HEK293T (cell line): ENCODE data around the gene CAMK2B.

Experiments
- CTCF ChIA-PET: fragments of 350-600 bp; formaldehyde crosslinking; extraction: SDS; loops from one replicate; lab custom pipeline; 2021; ENCODE audit warnings: antibody characterized with exemption, inconsistent platforms; lab: Yijun Ruan, JAX
- POLR2A ChIA-PET: fragments of 350-600 bp; formaldehyde crosslinking; extraction: SDS; loops from one replicate; lab custom pipeline; 2020; ENCODE audit warnings: antibody characterized with exemption, inconsistent platforms; lab: Yijun Ruan, JAX
- DNase-seq: peaks from one replicate; pipeline ENCODE4 v3.0.0; 2012; ENCODE audit warnings: mixed read lengths; ENCODE audit errors: extremely low spot score
- ARNT ChIP-seq: fragments of 450-650 bp; IDR thresholded peaks from 2 replicates; pipeline ENCODE4 v1.6.1; 2017; ENCODE audit warnings: mild to moderate bottlenecking
- BHLHE40 ChIP-seq: fragments of 450-650 bp; IDR thresholded peaks from 2 replicates; pipeline ENCODE4 v1.6.1; 2016; ENCODE audit warnings: mild to moderate bottlenecking, moderate library complexity, borderline replicate concordance
- CTBP1 ChIP-seq: fragments of 450-650 bp; IDR thresholded peaks from 2 replicates; pipeline ENCODE4 v1.6.1; 2016; ENCODE audit warnings: borderline replicate concordance
- ELF4 ChIP-seq: fragments of 450-650 bp; IDR thresholded peaks from 2 replicates; pipeline ENCODE4 v1.6.1; 2017; ENCODE audit warnings: antibody characterized with exemption
- FOXA1 ChIP-seq: fragments of 450-650 bp; IDR thresholded peaks from 2 replicates; pipeline ENCODE4 v1.6.1; 2016; ENCODE audit warnings: mild to moderate bottlenecking
- FOXK2 ChIP-seq: fragments of 450-650 bp; IDR thresholded peaks from 2 replicates; pipeline ENCODE4 v1.6.1; 2016; ENCODE audit warnings: mild to moderate bottlenecking
- FOXM1 ChIP-seq: fragments of 450-650 bp; IDR thresholded peaks from 2 replicates; pipeline ENCODE4 v1.6.1; 2017; ENCODE audit warnings: mild to moderate bottlenecking, borderline replicate concordance
- HDGF ChIP-seq: fragments of 450-650 bp; IDR thresholded peaks from 2 replicates; pipeline ENCODE4 v1.6.1; 2017; ENCODE audit warnings: antibody characterized with exemption, borderline replicate concordance
- L3MBTL2 ChIP-seq: fragments of 450-650 bp; conservative IDR thresholded peaks from 2 replicates; pipeline ENCODE4 v1.6.1; 2016; ENCODE audit warnings: mild to moderate bottlenecking
- LEF1 ChIP-seq: fragments of 450-650 bp; IDR thresholded peaks from 2 replicates; pipeline ENCODE4 v1.6.1; 2017; ENCODE audit warnings: mild to moderate bottlenecking, borderline replicate concordance
- NFRKB ChIP-seq: fragments of 450-650 bp; IDR thresholded peaks from 2 replicates; pipeline ENCODE4 v1.6.1; 2016; ENCODE audit warnings: mild to moderate bottlenecking, moderate library complexity
- PKNOX1 ChIP-seq: fragments of 450-650 bp; IDR thresholded peaks from 2 replicates; pipeline ENCODE4 v1.6.1; 2016
- SP1 ChIP-seq: fragments of 450-650 bp; IDR thresholded peaks from 2 replicates; pipeline ENCODE4 v1.6.1; 2017
- SUZ12 ChIP-seq: fragments of 450-650 bp; IDR thresholded peaks from 2 replicates; pipeline ENCODE4 v1.6.1; 2016; ENCODE audit warnings: mild to moderate bottlenecking
- TARDBP ChIP-seq: fragments of 450-650 bp; IDR thresholded peaks from 2 replicates; pipeline ENCODE4 v1.6.1; 2016
- ZNF384 ChIP-seq: fragments of 450-650 bp; IDR thresholded peaks from 2 replicates; pipeline ENCODE4 v1.6.1; 2016

The CAMK2B gene

GRCh38 chr7:44269943-44270493, 55.4 kb downstream of the CAMK2B start:
- POLR2A ChIA-PET: no interaction called here
- DNase-seq: no peak

GRCh38 chr7:44269417-44269816, 56.0 kb downstream of the CAMK2B start:
- DNase-seq: no peak
- ChIA-PET POLR2A (no interaction called here), CTCF (interaction anchor here (1.1 kb wide), 1 partner anchor 29 kb away, joined by 5 read pairs; no protein-coding TSS in a partner anchor)
- TF ChIP-seq CTBP1 (no peak), BHLHE40 (no peak), L3MBTL2 (no peak), PKNOX1 (no peak), TARDBP (no peak), SUZ12 (no peak), HDGF (no peak), ARNT (no peak), FOXK2 (no peak), FOXM1 (no peak), LEF1 (no peak), SP1 (no peak), ELF4 (no peak), ZNF384 (no peak), FOXA1 (no peak), NFRKB (no peak)

More at GRCh38 chr7:44269943-44270493, 55.4 kb downstream of the CAMK2B start:
- CTCF ChIA-PET: no interaction called here
- TF ChIP-seq SP1: no peak
- no peak for TF ChIP-seq FOXM1
- TF ChIP-seq NFRKB: no peak
- no peak for TF ChIP-seq ELF4
- TF ChIP-seq CTBP1: no peak
- no peak for TF ChIP-seq L3MBTL2
- no peak for TF ChIP-seq FOXK2
- TF ChIP-seq SUZ12: no peak

- no peak for TF ChIP-seq ZNF384
- TF ChIP-seq LEF1: no peak
- no peak for TF ChIP-seq NFRKB
- no peak for TF ChIP-seq ARNT
- TF ChIP-seq FOXA1: no peak
- no peak for TF ChIP-seq PKNOX1
- TF ChIP-seq L3MBTL2: no peak
- no peak for TF ChIP-seq FOXM1
- TF ChIP-seq FOXK2: no peak
- TF ChIP-seq TARDBP: no peak
- no peak for TF ChIP-seq HDGF
- TF ChIP-seq SUZ12: no peak
- TF ChIP-seq CTBP1: no peak
- POLR2A ChIA-PET: no interaction called here
- CTCF ChIA-PET: interaction anchor here (0.8 to 1.1 kb wide), 2 partner anchors 28 to 54 kb away, joined by 3 to 5 read pairs; no protein-coding TSS in a partner anchor
- DNase-seq: no peak
Measured at GRCh38 chr7:44268671-44269070, 56.7 kb downstream of the CAMK2B start.

- TF ChIP-seq SP1 (no peak), FOXA1 (no peak), BHLHE40 (no peak), L3MBTL2 (no peak), PKNOX1 (no peak), ELF4 (no peak), SUZ12 (no peak), ARNT (no peak), FOXK2 (no peak), CTBP1 (no peak), HDGF (no peak)
- ChIA-PET CTCF (interaction anchor here (0.8 to 0.9 kb wide), 2 partner anchors 23 to 53 kb away, joined by 3 read pairs; no protein-coding TSS in a partner anchor), POLR2A (no interaction called here)
- DNase-seq: no peak
Measured at GRCh38 chr7:44267719-44268421, 57.5 kb downstream of the CAMK2B start.

- DNase-seq: no peak
- no peak for TF ChIP-seq ELF4
- no peak for TF ChIP-seq L3MBTL2
- no peak for TF ChIP-seq ARNT
- no peak for TF ChIP-seq SP1
- TF ChIP-seq ZNF384: no peak
- TF ChIP-seq TARDBP: no peak
- no peak for TF ChIP-seq PKNOX1
- TF ChIP-seq FOXM1: no peak
- no peak for TF ChIP-seq SUZ12
- TF ChIP-seq HDGF: no peak
- TF ChIP-seq BHLHE40: no peak
- no peak for TF ChIP-seq FOXA1
- TF ChIP-seq CTBP1: no peak
- ChIA-PET POLR2A (no interaction called here), CTCF (interaction anchor here (0.9 kb wide), 1 partner anchor 22 kb away, joined by 3 read pairs; no protein-coding TSS in a partner anchor)
Measured at GRCh38 chr7:44267178-44267577, 58.2 kb downstream of the CAMK2B start.
